Dermis lymphatic vessel endothelial cell (primary cell): Measurements from ENCODE around the gene SLC39A6. TPM values are rescaled to one million over a fixed set of nuclear protein-coding genes. Genes with fewer than 3 reads are reported as not detected.

ENCODE experiments used
- total RNA-seq: library from RNA; depleted of rRNA; stranded (reverse); fragments of >200 nt; gene quantifications from 2 replicates; pipeline ENCODE4 v1.2.1, GENCODE V29; 2014

The SLC39A6 gene
- total RNA-seq: 17.0 and 18.3 TPM in 2 replicates

GRCh38 chr18:36129300-36130038 lies at the start of gene SLC39A6, which contains the start of gene ELP2:
TSS of gene SLC39A6 (minus strand) at chr18:36129340. CDS start at chr18:36127007, 2,333 bp downstream.
TSS of gene ELP2 (plus strand) at chr18:36129899. CDS start at chr18:36129934, 35 bp downstream.

GRCh38 chr18:36067055-36067957 lies 61.8 kb downstream of the SLC39A6 start, which contains the start of gene RPRD1A:
TSS of gene RPRD1A (minus strand) at chr18:36067559. CDS start at chr18:36067404, 155 bp downstream.

Other genes starting within 250 kb of the SLC39A6 start
- 37.1 and 45.3 TPM in 2 replicates for gene RPRD1A, start 61.8 kb downstream of the SLC39A6 start, total RNA-seq
- gene ELP2, start 559 bp upstream of the SLC39A6 start, total RNA-seq: 151 and 194 TPM in 2 replicates
- 0.17 and 0.54 TPM in 2 replicates for gene MOCOS, start 58.2 kb upstream of the SLC39A6 start, total RNA-seq
- 0.33 TPM in 1 of 2 replicates, not detected in the other for gene FHOD3, start 168.4 kb upstream of the SLC39A6 start, total RNA-seq